IPS-18a (cell line): Measurements from ENCODE around the gene FAM209A.

Source experiments
- H3K27ac ChIP-seq: one replicate; pipeline ENCODE4 v1.5.1; 2013; ENCODE audit warnings: low read length
- H3K27me3 ChIP-seq: one replicate; pipeline ENCODE4 v1.6.1; 2013; ENCODE audit warnings: mild to moderate bottlenecking, low read length; ENCODE audit not compliant: control insufficient read depth, insufficient read depth
- H3K36me3 ChIP-seq: one replicate; pipeline ENCODE4 v1.6.1; 2013; ENCODE audit warnings: low read depth, low read length; ENCODE audit not compliant: control insufficient read depth
- H3K4me1 ChIP-seq: one replicate; pipeline ENCODE4 v1.6.1; 2013; ENCODE audit warnings: low read depth, low read length; ENCODE audit not compliant: control insufficient read depth
- H3K4me3 ChIP-seq: one replicate; pipeline ENCODE4 v1.5.1; 2013; ENCODE audit warnings: low read length
- H3K9ac ChIP-seq: one replicate; pipeline ENCODE4 v1.6.1; 2013; ENCODE audit warnings: mild to moderate bottlenecking, low read length, moderate library complexity
- H3K9me3 ChIP-seq: one replicate; pipeline ENCODE4 v1.6.1; 2013; ENCODE audit warnings: low read depth, low read length; ENCODE audit not compliant: control insufficient read depth

The FAM209A gene

GRCh38 chr20:56575157-56575556, 50.6 kb downstream of the FAM209A start:
- Histone ChIP-seq H3K4me3 (no peak overlapping the region), H3K27ac (no peak overlapping the region), H3K27me3 (no peaks in the 10 kb centered on the region), H3K9ac (no peak overlapping the region), H3K9me3 (no peaks in the 10 kb centered on the region), H3K4me1 (no peaks in the 10 kb centered on the region), H3K36me3 (no peaks in the 10 kb centered on the region)
